ES-I3 (cell line): Measurements from ENCODE around the gene CLCA4.
"Not testable (repeated sequence)": the region's sequence is repeated elsewhere in the genome, so short reads cannot be mapped to it uniquely, and the experiment has no call there.

Experiments used
- H3K36me3 ChIP-seq: 2 replicates; pipeline ENCODE4 v1.6.1; 2013; ENCODE audit warnings: mild to moderate bottlenecking, low read length, control low read depth, moderate library complexity; ENCODE audit not compliant: insufficient read depth
- H3K4me1 ChIP-seq: 2 replicates; pipeline ENCODE4 v1.6.1; 2013; ENCODE audit warnings: mild to moderate bottlenecking, control low read depth, low read length; ENCODE audit not compliant: insufficient read depth
- H3K9ac ChIP-seq: 2 replicates; pipeline ENCODE4 v1.6.1; 2013; ENCODE audit warnings: low read depth, mild to moderate bottlenecking, low read length, moderate library complexity
- H3K9me3 ChIP-seq: 2 replicates; pipeline ENCODE4 v1.6.1; 2013; ENCODE audit warnings: mild to moderate bottlenecking, low read length, moderate library complexity; ENCODE audit not compliant: control insufficient read depth, insufficient read depth

The CLCA4 gene

GRCh38 chr1:86546787-86547221, at the start of gene CLCA4:
TSS of gene CLCA4 (plus strand) at chr1:86547078. CDS start at chr1:86547120, 42 bp downstream.
- Histone ChIP-seq H3K4me1 (0 out of 2 replicates have a peak, but pooled peaks cover 6% of the 10 kb centered on the region), H3K9ac (no peak within 1 kb of the TSS), H3K9me3 (no peaks in the 10 kb centered on the region), H3K36me3 (no peaks in the 10 kb centered on the region)

GRCh38 chr1:86498281-86498680, 48.6 kb upstream of the CLCA4 start:
- H3K9me3 ChIP-seq = no peaks in the 10 kb centered on the region
- H3K4me1 ChIP-seq = no peaks in the 10 kb centered on the region; the same call in 1 of the 2 replicates
- no peak overlapping the region for H3K9ac ChIP-seq
- no peaks in the 10 kb centered on the region for H3K36me3 ChIP-seq

GRCh38 chr1:86499987-86500593, 46.8 kb upstream of the CLCA4 start:
- peaks cover 11% of the 10 kb centered on the region for H3K4me1 ChIP-seq
- H3K9ac ChIP-seq = no peak overlapping the region
- no peaks in the 10 kb centered on the region for H3K9me3 ChIP-seq
- no peaks in the 10 kb centered on the region for H3K36me3 ChIP-seq

GRCh38 chr1:86500714-86501113, 46.2 kb upstream of the CLCA4 start:
- H3K36me3 ChIP-seq = no peaks in the 10 kb centered on the region
- H3K9ac ChIP-seq = no peak overlapping the region
- H3K9me3 ChIP-seq = no peaks in the 10 kb centered on the region
- peaks cover 15% of the 10 kb centered on the region for H3K4me1 ChIP-seq

- H3K9me3 ChIP-seq, H3K36me3 ChIP-seq: not testable (repeated sequence)
- H3K4me1 ChIP-seq = peaks cover 15% of the 10 kb centered on the region
- peak overlapping the region; percentile 52 for H3K9ac ChIP-seq
These were observed 44.7 kb upstream of the CLCA4 start for GRCh38 chr1:86502125-86502646.

- H3K4me1 ChIP-seq = peaks cover 20% of the 10 kb centered on the region
- H3K9ac ChIP-seq = peak overlapping the region; percentile 52
These were observed 44.0 kb upstream of the CLCA4 start for GRCh38 chr1:86502721-86503405.

GRCh38 chr1:86503406-86504136, 43.3 kb upstream of the CLCA4 start:
- Histone ChIP-seq H3K9ac (peak overlapping the region; percentile 52), H3K4me1 (peaks cover 21% of the 10 kb centered on the region), H3K36me3 (no peaks in the 10 kb centered on the region), H3K9me3 (no peaks in the 10 kb centered on the region)

More at GRCh38 chr1:86502721-86503405, 44.0 kb upstream of the CLCA4 start:
- H3K9me3 ChIP-seq = no peaks in the 10 kb centered on the region
- no peaks in the 10 kb centered on the region for H3K36me3 ChIP-seq

GRCh38 chr1:86504137-86504479, 42.8 kb upstream of the CLCA4 start:
- Histone ChIP-seq H3K36me3 (no peaks in the 10 kb centered on the region), H3K9me3 (no peaks in the 10 kb centered on the region), H3K4me1 (peaks cover 21% of the 10 kb centered on the region), H3K9ac (peak overlapping the region; percentile 52)

GRCh38 chr1:86504895-86505563, 41.8 kb upstream of the CLCA4 start:
- H3K9ac ChIP-seq = no peak overlapping the region
- peaks cover 21% of the 10 kb centered on the region for H3K4me1 ChIP-seq
- H3K36me3 ChIP-seq = no peaks in the 10 kb centered on the region
- no peaks in the 10 kb centered on the region for H3K9me3 ChIP-seq

GRCh38 chr1:86505564-86505902, 41.3 kb upstream of the CLCA4 start:
- H3K9me3 ChIP-seq = no peaks in the 10 kb centered on the region
- no peaks in the 10 kb centered on the region for H3K36me3 ChIP-seq
- H3K9ac ChIP-seq = no peak overlapping the region
- H3K4me1 ChIP-seq = peaks cover 21% of the 10 kb centered on the region

GRCh38 chr1:86507935-86508582, 38.8 kb upstream of the CLCA4 start:
- no peak overlapping the region for H3K9ac ChIP-seq
- no peaks in the 10 kb centered on the region for H3K9me3 ChIP-seq
- H3K4me1 ChIP-seq = peaks cover 21% of the 10 kb centered on the region
- H3K36me3 ChIP-seq = no peaks in the 10 kb centered on the region

- Histone ChIP-seq H3K36me3 (no peaks in the 10 kb centered on the region), H3K9me3 (no peaks in the 10 kb centered on the region), H3K4me1 (peaks cover 21% of the 10 kb centered on the region), H3K9ac (no peak overlapping the region)
These were observed 38.3 kb upstream of the CLCA4 start for GRCh38 chr1:86508583-86508969.

GRCh38 chr1:86515597-86515996, 31.3 kb upstream of the CLCA4 start:
- Histone ChIP-seq H3K9me3 (no peaks in the 10 kb centered on the region), H3K4me1 (peaks cover 13% of the 10 kb centered on the region), H3K36me3 (no peaks in the 10 kb centered on the region), H3K9ac (no peak overlapping the region)

GRCh38 chr1:86516335-86516734, 30.5 kb upstream of the CLCA4 start:
- H3K9me3 ChIP-seq = no peaks in the 10 kb centered on the region
- no peak overlapping the region for H3K9ac ChIP-seq
- no peaks in the 10 kb centered on the region for H3K36me3 ChIP-seq
- H3K4me1 ChIP-seq = peaks cover 13% of the 10 kb centered on the region
